Testis (tissue), 3 donors: ENCODE results near the gene CRELD1. TPM values are rescaled to one million over a fixed set of nuclear protein-coding genes. Genes with fewer than 3 reads are reported as not detected.

Source experiments
- DNase-seq: peaks from one replicate; pipeline ENCODE4 v3.0.0-alpha.2; 2019
- H3K27ac ChIP-seq, 2 donors: fragments of 200-600 bp; sonication (generic); one replicate each; pipeline ENCODE4 v1.5.1; 2019
- H3K27me3 ChIP-seq: fragments of 200-600 bp; sonication (generic); one replicate; pipeline ENCODE4 v1.5.1; 2019
- H3K36me3 ChIP-seq: fragments of 200-600 bp; sonication (generic); one replicate; pipeline ENCODE4 v1.5.1; 2017; ENCODE audit warnings: low read depth; ENCODE audit errors: missing control alignments
- H3K4me1 ChIP-seq: fragments of 200-600 bp; sonication (generic); one replicate; pipeline ENCODE4 v1.5.1; 2019
- H3K4me3 ChIP-seq, 2 donors: fragments of 200-600 bp; sonication (generic); one replicate each; pipeline ENCODE4 v1.5.1; 2017 to 2019
- H3K9me3 ChIP-seq: fragments of 200-600 bp; sonication (generic); one replicate; pipeline ENCODE4 v1.5.1; 2017
- POLR2A ChIP-seq: fragments of 450-650 bp; IDR thresholded peaks from one replicate; pipeline ENCODE4 v1.6.1; 2017; ENCODE audit warnings: antibody characterized with exemption, mild to moderate bottlenecking, moderate library complexity
- WGBS, 2 donors: methylation state at CpG; one replicate each; pipeline ENCODE4 v1.1.5; 2018; 5-methylcytosine and 5-hydroxymethylcytosine counted together
- intact Hi-C: fragments of 100-400 bp; cut with DNase I; formaldehyde crosslinking; loops from one replicate; pipeline ENCODE4 v1.15.1; 2023; ENCODE audit warnings: low total_unique reads
- polyA plus RNA-seq: library from polyadenylated mRNA; stranded (reverse); fragments of 350-450 nt; fragmentation: Illumina TruSeq; extraction: RNeasy Lipid Tissue Mini Kit (QIAGEN cat#74804); gene quantifications from one replicate; pipeline ENCODE4 v1.2.3, GENCODE V29; 2014; ENCODE audit warnings: low read depth, low replicate concordance; ENCODE audit not compliant: insufficient read depth
- total RNA-seq, 2 donors: library from RNA; depleted of rRNA; stranded (reverse); fragments of >200 nt; gene quantifications; one replicate each; pipeline ENCODE4 v1.2.3, GENCODE V29; 2016
- TF ChIP-seq, protein P1 (sequence below), 3 experiments: fragments of 450-650 bp in 2 of 3; fragments of 200-600 bp in 1 of 3; sonication (generic) in 1 of 3; IDR thresholded peaks; one replicate each; pipeline ENCODE4 v1.5.1; 2016 to 2019; ENCODE audit warnings: antibody characterized with exemption in 3 of 3, mild to moderate bottlenecking in 2 of 3, moderate library complexity in 1 of 3

Gene CRELD1
- total and polyA plus RNA-seq, 3 donors from 2014 or later, result 34.9 to 65.7 (median 37.1) TPM

- 90 to 92% methylated on average over 4 of the region's 4 CpGs for WGBS, 2 donors
Measured at GRCh38 chr3:9969632-9970019, 36.0 kb downstream of the CRELD1 start.

DNA sequence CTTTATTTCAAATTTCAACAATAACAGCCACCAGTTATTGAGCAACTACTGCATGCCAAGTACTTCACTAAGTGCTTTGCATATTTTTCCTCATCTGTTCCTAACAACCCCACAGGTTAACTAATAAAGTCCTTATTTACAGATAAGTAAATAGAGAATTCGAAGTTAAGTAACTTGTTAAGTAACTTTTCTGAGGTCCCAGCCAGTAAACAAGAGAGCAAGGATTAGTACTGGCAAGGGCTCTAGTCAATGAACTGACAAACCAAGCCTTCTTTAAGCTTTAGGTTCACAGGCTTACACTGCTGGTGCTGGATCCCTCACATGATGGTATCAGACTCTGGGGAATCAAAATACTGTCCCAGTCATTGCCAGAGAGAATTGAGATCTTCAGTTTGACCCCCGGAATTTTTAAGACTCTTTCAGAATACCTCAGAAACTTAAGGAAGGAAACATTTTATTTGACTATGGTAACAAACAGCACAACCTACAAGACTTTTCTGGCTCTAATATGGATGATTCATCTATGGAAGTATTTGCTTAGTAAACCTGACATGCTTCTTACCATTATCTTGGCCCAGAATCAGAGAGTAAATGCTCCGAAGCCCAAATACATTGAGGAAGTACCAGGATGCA is 36.5 kb downstream of the CRELD1 start:
- intact Hi-C loops, result no loop called here
- 92 to 93% methylated on average over 3 of the region's 3 CpGs for WGBS, 2 donors
- H3K36me3 ChIP-seq, result no peaks in the 10 kb centered on the region
- H3K4me1 ChIP-seq, result no peaks in the 10 kb centered on the region
- no peaks in the 10 kb centered on the region for H3K27me3 ChIP-seq
- H3K27ac ChIP-seq, result no peak overlapping the region
- TF ChIP-seq POLR2A, result no peak
- TF ChIP-seq, protein P1, sequence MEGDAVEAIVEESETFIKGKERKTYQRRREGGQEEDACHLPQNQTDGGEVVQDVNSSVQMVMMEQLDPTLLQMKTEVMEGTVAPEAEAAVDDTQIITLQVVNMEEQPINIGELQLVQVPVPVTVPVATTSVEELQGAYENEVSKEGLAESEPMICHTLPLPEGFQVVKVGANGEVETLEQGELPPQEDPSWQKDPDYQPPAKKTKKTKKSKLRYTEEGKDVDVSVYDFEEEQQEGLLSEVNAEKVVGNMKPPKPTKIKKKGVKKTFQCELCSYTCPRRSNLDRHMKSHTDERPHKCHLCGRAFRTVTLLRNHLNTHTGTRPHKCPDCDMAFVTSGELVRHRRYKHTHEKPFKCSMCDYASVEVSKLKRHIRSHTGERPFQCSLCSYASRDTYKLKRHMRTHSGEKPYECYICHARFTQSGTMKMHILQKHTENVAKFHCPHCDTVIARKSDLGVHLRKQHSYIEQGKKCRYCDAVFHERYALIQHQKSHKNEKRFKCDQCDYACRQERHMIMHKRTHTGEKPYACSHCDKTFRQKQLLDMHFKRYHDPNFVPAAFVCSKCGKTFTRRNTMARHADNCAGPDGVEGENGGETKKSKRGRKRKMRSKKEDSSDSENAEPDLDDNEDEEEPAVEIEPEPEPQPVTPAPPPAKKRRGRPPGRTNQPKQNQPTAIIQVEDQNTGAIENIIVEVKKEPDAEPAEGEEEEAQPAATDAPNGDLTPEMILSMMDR (IDR thresholded peaks at IDR 0.05), result no peak
- H3K4me3 ChIP-seq, result no peak overlapping the region
- no peaks in the 10 kb centered on the region for H3K9me3 ChIP-seq
- no peak for DNase-seq

More at GRCh38 chr3:9969632-9970019, 36.0 kb downstream of the CRELD1 start:
- no peak overlapping the region for H3K4me3 ChIP-seq
- no peak overlapping the region for H3K27ac ChIP-seq
- no peaks in the 10 kb centered on the region for H3K4me1 ChIP-seq
- intact Hi-C loops, result no loop called here
- no peak for DNase-seq
- TF ChIP-seq POLR2A, result no peak
- TF ChIP-seq, protein P1 (IDR thresholded peaks at IDR 0.05), result no peak
- no peaks in the 10 kb centered on the region for H3K27me3 ChIP-seq
- no peaks in the 10 kb centered on the region for H3K36me3 ChIP-seq
- no peaks in the 10 kb centered on the region for H3K9me3 ChIP-seq

DNA sequence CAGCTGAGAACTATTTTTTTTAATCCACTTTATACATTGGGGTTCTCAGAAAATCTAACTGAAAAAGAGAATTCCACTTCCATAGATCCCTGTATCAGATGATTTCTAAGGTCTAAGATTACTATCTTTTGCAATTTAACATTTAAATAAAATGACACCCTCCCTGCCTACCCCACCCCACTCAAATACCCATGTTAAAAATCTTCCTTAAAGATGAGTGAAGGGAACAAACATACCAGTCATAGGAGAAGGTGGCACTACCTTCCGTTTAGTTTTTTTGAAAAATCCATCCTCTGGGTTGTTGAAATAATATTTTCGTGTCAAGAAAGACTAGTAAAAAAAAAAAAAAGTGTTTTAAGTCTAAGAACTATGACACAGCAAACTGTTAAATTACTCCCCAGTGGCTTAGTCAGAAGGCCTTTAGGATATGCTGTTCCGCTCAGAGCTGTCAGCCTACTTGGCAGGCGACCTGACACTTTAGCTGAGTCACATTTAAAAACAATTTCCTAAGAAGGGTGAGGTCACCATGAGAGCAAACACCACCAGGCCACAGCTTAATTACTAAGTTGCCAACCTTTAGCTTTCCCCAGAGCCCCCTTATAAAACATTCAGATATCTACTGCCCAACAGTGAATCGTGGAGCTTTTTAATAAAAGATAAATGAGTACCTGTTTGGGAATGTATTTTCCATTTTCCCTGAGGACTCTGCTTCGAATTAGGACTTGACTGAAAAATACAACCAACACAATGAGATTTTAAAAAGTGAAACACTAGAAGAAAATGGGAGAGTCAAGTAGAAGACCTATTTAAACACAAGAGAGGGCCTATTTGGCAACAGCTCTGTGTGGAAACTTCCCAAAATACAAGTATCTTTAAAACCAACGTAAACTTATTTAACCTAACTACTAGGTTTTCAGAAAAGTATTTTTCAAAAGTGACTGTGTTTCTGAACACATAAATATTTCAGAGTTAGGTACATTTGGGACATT is 43.4 kb downstream of the CRELD1 start:
- Histone ChIP-seq H3K27me3 (no peaks in the 10 kb centered on the region), H3K27ac (peak overlapping the region in 1 of 2 donors; percentile 74), H3K9me3 (no peaks in the 10 kb centered on the region), H3K36me3 (no peaks in the 10 kb centered on the region), H3K4me1 (no peaks in the 10 kb centered on the region), H3K4me3 (no peak overlapping the region)
- 53 to 72% methylated on average over 7 of the region's 7 CpGs for WGBS, 2 donors
- TF ChIP-seq, protein P1 (IDR thresholded peaks at IDR 0.05), result no peak
- TF ChIP-seq POLR2A, result no peak
- intact Hi-C loops, result no loop called here
- DNase-seq, result peak; percentile 64

DNA sequence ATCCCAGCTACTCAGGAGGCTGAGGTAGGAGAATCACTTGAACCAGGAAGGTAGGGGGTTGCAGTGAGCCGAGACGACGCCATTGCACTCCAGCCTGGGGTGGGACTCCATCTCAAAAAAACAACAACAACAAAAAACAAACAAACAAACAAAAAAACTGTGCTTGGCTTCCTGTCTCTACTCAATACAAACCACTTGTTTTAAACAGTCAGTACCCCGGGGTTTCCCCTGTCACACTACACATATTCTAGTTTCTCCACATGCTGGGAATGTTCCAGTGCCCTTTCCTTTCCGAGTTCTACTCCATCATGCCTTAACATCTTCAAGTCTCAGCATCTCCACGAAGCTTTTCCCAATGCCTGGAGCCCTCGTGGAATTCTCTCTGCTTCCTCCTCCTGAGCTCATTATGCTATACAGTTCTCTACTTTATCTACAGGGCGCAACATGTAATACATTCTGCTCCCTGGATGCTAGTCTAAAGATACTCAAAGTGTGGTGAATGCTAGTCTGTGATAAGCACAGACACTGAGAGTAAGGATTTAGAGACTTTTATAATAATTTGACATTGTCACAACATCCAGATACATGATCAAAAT is 45.2 kb downstream of the CRELD1 start:
- no peak overlapping the region for H3K4me3 ChIP-seq
- no peak overlapping the region for H3K27ac ChIP-seq
- TF ChIP-seq, protein P1 (IDR thresholded peaks at IDR 0.05), result no peak
- no peak for TF ChIP-seq POLR2A
- no peaks in the 10 kb centered on the region for H3K36me3 ChIP-seq
- H3K4me1 ChIP-seq, result no peaks in the 10 kb centered on the region
- no peaks in the 10 kb centered on the region for H3K27me3 ChIP-seq
- no peaks in the 10 kb centered on the region for H3K9me3 ChIP-seq
- intact Hi-C loops, result no loop called here
- 73 to 87% methylated on average over 8 of the region's 8 CpGs for WGBS, 2 donors
- DNase-seq, result no peak
